Effector CD8-positive, alpha-beta T cell (primary cell): ENCODE results near the gene SH2D3C.
"Not testable (repeated sequence)": the region's sequence is repeated elsewhere in the genome, so short reads cannot be mapped to it uniquely, and the experiment has no call there.

Source experiments
- DNase-seq: peaks from one replicate; lab custom pipeline; 2025; lab: John Stamatoyannopoulos, UW

SH2D3C gene

GRCh38 chr9:127785933-127786772 lies 7.7 kb upstream of the SH2D3C start, which contains the start of gene CDK9:
Gene CDK9 (plus strand): TSS chr9:127786034. CDS start chr9:127786149, 115 bp downstream.
- DNase-seq: peak; percentile 86

DNA sequence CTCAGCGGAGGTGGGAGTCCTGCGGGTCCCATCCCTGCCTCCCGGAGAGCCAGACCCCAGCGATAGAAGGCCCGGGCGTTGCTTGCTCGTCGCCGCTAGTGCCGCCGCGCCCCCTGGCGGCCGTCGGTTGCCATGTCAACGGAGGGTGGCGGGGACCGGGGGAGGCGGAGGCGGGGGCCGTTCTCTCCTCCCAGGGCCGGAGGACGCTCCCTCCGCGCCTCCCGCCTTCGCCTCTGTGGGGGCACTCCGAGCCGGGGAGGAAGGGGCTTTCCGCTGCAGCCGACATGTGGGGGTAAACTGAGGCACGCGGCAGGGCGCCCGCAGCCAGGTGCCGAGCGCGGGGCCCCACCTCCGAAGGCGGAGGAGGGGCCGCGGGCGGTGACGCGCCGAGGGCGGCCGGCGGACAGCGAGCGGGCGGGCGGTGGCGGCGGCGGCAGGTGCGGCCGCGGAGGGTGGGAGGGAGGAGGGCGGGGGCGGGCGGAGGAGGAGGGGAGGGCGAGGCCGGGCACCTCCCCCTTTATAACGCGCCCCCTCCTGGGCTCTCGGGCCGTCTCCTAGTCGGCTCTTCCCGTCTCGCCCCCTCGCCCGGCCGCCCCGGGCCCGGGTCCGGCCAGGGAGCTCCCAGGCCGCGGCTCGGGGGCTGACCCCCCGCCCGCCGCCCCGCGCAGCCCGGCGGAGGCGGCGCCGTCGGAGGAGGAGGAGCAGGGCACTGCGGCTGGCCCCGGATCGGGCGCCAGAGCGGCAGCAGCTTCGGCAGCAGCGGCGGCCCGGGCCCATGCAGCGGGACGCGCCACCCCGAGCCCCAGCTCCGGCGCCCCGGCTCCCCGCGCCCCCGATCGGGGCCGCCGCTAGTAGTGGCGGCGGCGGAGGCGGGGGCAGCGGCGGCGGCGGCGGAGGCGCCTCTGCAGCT lies 6.8 kb upstream of the SH2D3C start:
- peak; percentile 85 for DNase-seq

DNA sequence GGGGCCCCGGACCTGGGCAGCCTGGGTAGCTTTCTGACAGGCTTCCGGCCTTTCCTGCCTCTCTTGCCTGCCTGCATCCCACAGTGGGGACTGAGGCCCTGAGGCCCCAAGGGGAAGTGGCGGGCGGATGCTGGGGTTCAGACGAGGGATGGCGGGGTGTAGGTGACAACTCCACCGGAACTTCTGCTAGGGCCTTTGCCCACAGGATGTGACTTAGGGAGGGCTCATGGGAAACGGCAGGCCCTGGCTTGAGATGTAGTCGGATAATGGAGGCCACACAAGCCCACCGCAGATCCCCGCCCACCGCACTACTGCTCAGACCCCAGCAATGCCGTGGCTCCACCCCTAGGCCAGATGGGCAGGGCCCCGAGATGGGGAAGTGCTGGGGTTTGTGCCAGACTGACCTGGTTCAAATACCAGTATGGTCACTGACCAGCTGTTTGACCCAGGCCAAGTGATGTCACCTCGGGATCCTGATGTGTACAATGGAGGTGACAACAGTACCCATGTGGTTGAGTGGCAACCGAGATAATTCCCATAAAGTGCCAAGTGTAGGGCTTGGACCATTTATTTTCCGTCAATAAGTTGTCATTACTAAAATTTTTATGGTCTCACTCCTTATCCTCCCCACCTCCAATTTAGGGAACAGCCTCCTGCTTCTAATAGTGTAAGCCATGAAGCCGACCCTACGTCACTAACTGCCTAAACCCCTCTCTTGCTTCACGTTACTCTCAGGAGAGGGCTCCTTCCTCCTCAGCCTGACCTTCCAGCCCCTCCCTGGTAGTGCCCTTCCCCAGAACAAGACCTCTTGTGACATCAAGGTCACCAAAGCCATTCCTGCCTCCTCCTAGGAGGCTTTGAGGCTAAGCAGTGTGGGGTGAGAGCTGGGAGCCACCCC lies 4.9 kb upstream of the SH2D3C start:
- DNase-seq: peak; percentile 38

DNA sequence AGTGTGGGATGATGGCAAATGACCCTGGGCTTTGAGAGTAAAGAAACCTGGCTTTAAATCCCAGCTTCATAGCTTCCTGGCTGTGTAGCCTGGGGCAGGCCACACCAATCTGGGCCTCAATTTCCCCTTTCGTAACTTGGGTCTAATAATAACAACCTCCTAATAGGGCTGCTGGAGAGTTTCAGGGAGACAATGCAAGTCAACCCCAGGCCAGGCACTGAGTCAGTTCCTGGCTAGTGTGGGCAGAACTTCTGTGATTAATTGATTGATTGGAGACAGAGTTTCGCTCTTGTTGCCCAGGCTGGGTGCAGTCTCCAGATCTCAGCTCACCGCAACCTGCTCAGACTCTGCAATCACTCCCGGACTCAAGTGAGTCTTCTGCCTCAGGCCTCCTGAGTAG lies 3.3 kb upstream of the SH2D3C start:
- no peak for DNase-seq

DNA sequence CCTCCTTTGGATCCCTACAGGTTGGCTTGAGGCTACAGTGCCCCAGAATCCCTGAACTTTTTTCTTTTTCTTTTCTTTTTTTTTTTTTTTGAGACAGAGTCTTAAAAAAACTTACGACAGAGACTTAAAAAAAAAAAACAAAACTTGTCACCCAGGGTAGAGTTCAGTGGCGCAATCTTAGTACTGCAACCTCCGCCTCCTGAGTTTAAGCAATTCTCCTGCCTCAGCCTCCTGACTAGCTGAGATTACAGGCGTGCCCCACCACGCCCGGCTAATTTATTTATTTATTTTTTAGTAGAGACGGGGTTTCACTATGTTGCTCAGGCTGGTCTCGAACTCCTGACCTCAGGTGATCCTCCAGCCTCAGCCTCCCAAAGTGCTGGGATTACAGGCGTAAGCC lies 2.4 kb upstream of the SH2D3C start:
- not testable (repeated sequence) for DNase-seq

- DNase-seq: no peak
Observed at GRCh38 chr9:127780126-127780885, 1.8 kb upstream of the SH2D3C start.

DNA sequence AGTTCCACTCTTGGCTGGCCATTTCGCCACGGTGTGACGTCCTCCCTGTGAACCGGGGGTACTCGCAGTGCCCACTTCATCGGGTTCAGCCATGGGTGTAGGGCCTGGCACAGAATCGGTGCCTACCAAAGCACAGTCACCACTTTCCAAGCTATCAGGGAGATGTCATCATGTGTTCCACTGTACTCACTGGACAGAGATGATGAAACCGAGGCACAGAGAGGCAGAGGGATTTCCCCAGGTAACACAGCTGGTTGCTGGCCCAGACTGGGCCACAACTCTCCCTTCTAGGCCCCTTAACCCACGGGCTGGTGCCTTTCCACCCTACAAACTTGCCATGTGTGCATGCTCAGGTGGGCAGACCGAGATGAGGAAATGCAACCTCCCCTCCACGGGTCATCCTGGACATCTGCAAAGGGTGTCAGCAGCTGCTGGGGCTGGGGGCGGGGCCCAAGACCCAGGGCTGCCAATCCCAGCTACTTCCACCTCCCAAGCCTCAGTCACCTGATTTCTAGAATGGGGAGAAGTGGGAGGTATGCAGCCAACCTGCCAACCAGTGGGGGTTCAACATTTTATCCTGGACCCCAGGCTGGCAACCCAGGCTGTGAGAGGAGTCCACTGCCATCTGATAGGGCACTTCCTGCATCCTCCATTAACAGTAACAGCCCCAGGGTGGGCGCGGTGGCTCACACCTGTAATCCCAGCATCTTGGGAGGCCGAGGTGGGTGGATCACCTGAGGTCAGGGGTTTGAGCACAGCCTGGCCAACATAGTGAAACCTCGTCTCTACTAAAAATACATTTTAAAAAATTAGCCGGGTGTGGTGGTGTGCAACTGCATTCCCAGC lies 893 bp upstream of the SH2D3C start:
- no peak for DNase-seq

DNA sequence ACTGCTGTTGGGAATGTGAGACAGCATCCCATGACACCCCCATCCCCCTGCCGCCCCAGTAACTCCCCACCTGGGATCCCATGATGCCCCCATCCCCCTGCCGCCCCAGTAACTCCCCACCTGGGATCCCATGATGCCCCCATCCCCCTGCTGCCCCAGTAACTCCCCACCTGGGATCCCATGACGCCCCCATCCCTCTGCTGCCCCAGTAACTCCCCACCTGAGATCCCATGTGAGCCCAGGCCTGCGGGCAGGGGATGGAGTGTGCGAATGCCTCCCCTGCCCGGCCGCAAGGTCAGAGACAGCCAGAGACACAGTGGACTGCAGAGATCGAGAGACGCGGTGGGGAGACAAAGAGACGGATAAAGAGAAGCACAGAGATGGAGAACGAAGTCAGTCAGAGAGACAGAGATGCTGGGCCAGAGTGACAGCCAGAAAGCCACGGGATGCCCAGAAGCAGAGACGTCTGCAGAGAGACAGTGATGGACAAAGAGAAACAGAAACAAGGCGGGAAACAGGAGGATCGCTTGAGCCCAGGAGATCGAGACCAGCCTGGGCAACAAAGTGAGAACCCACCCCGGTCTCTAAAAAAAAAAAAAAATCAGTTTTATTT lies 992 bp downstream of the SH2D3C start:
- DNase-seq: no peak

- no peak for DNase-seq
Observed at GRCh38 chr9:127776924-127777289, 1.6 kb downstream of the SH2D3C start.

DNA sequence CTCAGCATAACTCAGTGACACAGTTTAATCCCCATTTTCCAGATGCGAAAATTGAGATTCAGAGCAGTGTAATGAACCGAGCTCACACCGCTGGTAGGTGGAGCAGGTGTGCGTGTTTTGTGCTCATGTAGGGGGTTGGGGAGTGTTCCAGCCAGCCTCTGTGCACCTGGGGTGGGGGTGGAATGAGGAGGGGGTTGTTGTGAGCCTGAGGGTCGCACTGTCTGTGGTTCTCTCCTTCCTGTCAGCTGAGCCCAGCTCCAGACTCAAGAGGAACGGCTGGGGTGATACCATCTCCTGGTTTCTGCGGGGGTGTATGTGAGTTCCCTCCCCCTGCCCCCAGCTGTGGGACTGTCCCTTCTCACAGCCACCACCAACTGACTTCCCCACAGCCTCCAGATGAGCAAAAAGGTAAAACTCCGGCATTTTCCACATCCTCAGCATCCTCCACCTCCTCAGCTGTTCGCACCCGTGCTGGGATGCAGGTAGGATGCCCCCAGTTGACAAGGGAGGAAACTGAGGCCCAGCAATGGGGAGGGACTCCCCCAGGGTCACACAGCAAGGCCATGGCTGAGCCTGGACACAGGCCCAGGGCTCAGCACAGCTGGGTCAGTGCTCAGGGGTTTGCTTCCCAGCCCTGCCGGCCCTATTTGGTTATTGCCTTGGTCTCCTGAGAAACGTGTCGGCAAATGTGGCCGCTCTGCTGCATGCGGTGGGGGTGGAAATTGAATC lies 2.1 kb downstream of the SH2D3C start:
- peak; percentile 54 for DNase-seq

GRCh38 chr9:127773981-127774380 lies 4.5 kb downstream of the SH2D3C start:
- no peak for DNase-seq

- DNase-seq: no peak
Observed at GRCh38 chr9:127773272-127773671, 5.2 kb downstream of the SH2D3C start.

- no peak for DNase-seq
Observed at GRCh38 chr9:127772603-127773002, 5.9 kb downstream of the SH2D3C start.

DNA sequence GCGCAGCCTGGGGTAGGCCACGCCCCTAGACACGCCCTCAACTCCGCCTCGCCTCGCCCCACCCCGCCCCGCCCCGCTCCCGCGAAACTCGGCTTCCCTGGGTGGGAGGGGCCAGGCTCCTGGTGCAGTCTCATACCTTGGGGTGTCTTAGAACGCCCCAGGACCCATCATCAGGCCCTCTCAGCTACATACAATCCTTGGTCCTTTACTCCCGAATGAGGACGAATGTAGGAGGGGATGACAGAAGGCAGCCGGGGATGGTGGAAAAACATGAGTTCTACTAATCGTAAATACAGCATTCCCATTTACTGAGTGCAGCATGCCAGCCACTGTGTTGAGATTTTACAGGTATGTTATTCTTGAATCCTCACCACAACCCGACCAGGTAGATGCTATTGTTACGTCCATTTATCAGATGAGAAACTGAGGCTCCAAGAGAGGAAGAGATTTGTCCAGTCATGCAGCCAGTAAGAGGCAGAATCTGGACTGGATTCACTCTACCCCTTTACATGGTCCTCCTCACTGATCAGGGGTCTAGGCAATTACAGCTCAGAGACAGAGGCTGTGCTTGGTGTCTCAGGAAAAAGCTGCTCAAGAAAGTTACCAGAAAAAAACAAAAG lies 6.8 kb downstream of the SH2D3C start:
- no peak for DNase-seq

GRCh38 chr9:127770905-127771569 lies 7.4 kb downstream of the SH2D3C start:
- peak; percentile 88 for DNase-seq

- DNase-seq: no peak
Observed at GRCh38 chr9:127770583-127770904, 7.9 kb downstream of the SH2D3C start.

- DNase-seq: no peak
Observed at GRCh38 chr9:127769929-127770582, 8.4 kb downstream of the SH2D3C start.

DNA sequence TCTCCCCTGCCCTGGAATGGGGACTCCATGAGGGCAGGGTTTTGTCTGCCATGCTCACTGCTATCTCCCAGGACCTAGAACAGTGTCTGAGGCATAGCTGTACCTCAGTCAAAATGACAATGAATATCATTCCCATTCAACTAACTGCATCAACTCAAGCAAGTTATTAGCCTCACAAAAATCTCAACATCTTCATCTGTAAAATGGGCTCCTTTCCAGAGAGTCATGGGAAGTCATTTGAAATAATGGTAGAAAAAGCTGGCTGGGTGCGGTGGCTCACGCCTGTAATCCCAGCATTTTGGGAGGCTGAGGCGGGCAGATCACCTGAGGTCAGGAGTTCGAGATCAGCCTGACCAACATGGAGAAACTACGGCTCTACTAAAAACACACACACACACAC lies 9.4 kb downstream of the SH2D3C start:
- DNase-seq: no peak
